PFSK-1 (cell line): ENCODE measurements around the gene DCXR.

ENCODE experiments used
- FOXP2 ChIP-seq: optimal IDR thresholded peaks from 2 replicates; pipeline ENCODE3; 2011; ENCODE audit warnings: borderline replicate concordance, control low read depth, inconsistent platforms; ENCODE audit not compliant: insufficient read depth; ENCODE audit errors: extremely low read length, extremely low read depth
- POLR2AphosphoS5 ChIP-seq: IDR thresholded peaks from 2 replicates; pipeline ENCODE4 v1.6.1; 2012; ENCODE audit warnings: low read depth, mild to moderate bottlenecking, control low read depth, low read length, moderate library complexity
- SIN3A ChIP-seq: IDR thresholded peaks from 2 replicates; pipeline ENCODE4 v1.6.1; 2012; ENCODE audit warnings: mild to moderate bottlenecking, low read length, moderate library complexity, borderline replicate concordance; ENCODE audit not compliant: insufficient read depth
- TAF1 ChIP-seq: IDR thresholded peaks from 2 replicates; pipeline ENCODE4 v1.6.1; 2012; ENCODE audit warnings: low read length, control low read depth, borderline replicate concordance; ENCODE audit not compliant: insufficient read depth
- TF ChIP-seq, protein P1 (sequence below), 2 experiments: IDR thresholded peaks; 2 replicates each; pipeline versions ENCODE4 v1.6.1 to v1.8.0; 2011 to 2012; ENCODE audit warnings: low read depth in 2 of 2, low read length in 2 of 2, control low read depth in 1 of 2, inconsistent platforms in 1 of 2, mild to moderate bottlenecking in 1 of 2, moderate library complexity in 1 of 2; ENCODE audit not compliant: insufficient read depth in 1 of 2

DNA sequence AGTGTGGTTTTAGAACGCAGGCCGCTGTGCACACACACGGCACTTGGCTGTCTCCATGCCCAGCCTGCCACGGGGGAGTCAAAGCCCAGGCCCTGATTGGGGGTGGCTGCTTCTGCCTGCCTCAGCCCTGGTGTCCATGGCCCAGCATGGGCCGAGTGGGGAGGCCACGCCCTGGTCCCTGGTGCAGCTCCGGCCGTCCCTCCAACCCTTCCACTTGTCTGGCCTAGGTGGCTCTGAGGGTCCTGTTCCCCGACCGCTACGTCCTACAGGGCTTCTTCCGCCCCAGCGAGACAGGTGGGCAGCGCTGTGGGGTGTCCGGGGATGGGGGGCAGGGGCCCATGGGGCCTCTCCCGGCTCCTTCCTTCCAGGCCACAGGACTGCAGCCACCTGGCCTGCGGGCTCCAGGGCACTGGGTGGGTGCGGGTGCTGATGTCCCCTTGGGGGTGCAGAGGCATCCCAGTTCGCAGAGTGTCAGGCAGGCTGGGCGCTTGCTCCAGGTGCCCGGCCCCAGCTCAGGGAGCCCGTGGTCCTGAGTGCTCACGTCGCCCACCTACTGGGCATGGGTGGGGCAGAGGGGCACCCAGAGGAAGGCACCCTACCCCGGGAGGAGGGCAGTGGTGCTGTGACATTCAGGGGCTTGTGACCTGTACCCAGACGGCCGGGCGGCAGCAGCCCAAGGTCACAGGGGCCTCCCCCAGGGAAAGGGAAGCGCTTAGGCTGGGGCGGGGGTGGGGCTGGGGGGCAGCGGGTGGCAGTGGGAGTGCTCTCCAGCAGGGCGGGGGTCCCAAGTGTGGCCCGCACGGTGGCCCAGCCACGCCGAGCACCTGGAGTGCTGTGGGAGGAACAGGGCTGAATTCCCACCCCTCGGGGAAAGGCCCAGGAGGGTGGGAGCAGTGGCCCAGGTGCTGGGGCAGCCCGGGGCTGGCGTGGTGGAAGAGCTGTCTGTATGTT, 26.6 kb downstream of the DCXR start:
- TF ChIP-seq, protein P1, sequence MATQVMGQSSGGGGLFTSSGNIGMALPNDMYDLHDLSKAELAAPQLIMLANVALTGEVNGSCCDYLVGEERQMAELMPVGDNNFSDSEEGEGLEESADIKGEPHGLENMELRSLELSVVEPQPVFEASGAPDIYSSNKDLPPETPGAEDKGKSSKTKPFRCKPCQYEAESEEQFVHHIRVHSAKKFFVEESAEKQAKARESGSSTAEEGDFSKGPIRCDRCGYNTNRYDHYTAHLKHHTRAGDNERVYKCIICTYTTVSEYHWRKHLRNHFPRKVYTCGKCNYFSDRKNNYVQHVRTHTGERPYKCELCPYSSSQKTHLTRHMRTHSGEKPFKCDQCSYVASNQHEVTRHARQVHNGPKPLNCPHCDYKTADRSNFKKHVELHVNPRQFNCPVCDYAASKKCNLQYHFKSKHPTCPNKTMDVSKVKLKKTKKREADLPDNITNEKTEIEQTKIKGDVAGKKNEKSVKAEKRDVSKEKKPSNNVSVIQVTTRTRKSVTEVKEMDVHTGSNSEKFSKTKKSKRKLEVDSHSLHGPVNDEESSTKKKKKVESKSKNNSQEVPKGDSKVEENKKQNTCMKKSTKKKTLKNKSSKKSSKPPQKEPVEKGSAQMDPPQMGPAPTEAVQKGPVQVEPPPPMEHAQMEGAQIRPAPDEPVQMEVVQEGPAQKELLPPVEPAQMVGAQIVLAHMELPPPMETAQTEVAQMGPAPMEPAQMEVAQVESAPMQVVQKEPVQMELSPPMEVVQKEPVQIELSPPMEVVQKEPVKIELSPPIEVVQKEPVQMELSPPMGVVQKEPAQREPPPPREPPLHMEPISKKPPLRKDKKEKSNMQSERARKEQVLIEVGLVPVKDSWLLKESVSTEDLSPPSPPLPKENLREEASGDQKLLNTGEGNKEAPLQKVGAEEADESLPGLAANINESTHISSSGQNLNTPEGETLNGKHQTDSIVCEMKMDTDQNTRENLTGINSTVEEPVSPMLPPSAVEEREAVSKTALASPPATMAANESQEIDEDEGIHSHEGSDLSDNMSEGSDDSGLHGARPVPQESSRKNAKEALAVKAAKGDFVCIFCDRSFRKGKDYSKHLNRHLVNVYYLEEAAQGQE (IDR thresholded peaks at IDR 0.05; ENCODE audit: insufficient read depth in 1 of 2, low read depth in 2 of 2, low read length in 2 of 2), result no peak
- TF ChIP-seq POLR2AphosphoS5, result no peak
- TF ChIP-seq TAF1, result no peak
- TF ChIP-seq SIN3A, result no peak
- no peak for TF ChIP-seq FOXP2
